Ishikawa (cell line): Measurements from ENCODE around the gene NDUFS1.

Experiments used
- FOXM1 ChIP-seq: IDR thresholded peaks from 2 replicates; pipeline ENCODE4 v1.6.1; 2012; ENCODE audit warnings: low read depth, borderline replicate concordance
- TAF1 ChIP-seq: IDR thresholded peaks from 2 replicates; pipeline ENCODE4 v1.6.1; 2012; ENCODE audit warnings: low read depth, mild to moderate bottlenecking
- ZBTB7A ChIP-seq: IDR thresholded peaks from 2 replicates; pipeline ENCODE4 v1.6.1; 2012; ENCODE audit warnings: low read depth
- TF ChIP-seq, protein P1 (sequence below): IDR thresholded peaks from 2 replicates; pipeline ENCODE4 v1.6.1; 2012; ENCODE audit warnings: low read depth, mild to moderate bottlenecking

GRCh38 chr2:206115026-206115578, 44.1 kb downstream of the NDUFS1 start:
- no peak for TF ChIP-seq FOXM1
- TF ChIP-seq, protein P1, sequence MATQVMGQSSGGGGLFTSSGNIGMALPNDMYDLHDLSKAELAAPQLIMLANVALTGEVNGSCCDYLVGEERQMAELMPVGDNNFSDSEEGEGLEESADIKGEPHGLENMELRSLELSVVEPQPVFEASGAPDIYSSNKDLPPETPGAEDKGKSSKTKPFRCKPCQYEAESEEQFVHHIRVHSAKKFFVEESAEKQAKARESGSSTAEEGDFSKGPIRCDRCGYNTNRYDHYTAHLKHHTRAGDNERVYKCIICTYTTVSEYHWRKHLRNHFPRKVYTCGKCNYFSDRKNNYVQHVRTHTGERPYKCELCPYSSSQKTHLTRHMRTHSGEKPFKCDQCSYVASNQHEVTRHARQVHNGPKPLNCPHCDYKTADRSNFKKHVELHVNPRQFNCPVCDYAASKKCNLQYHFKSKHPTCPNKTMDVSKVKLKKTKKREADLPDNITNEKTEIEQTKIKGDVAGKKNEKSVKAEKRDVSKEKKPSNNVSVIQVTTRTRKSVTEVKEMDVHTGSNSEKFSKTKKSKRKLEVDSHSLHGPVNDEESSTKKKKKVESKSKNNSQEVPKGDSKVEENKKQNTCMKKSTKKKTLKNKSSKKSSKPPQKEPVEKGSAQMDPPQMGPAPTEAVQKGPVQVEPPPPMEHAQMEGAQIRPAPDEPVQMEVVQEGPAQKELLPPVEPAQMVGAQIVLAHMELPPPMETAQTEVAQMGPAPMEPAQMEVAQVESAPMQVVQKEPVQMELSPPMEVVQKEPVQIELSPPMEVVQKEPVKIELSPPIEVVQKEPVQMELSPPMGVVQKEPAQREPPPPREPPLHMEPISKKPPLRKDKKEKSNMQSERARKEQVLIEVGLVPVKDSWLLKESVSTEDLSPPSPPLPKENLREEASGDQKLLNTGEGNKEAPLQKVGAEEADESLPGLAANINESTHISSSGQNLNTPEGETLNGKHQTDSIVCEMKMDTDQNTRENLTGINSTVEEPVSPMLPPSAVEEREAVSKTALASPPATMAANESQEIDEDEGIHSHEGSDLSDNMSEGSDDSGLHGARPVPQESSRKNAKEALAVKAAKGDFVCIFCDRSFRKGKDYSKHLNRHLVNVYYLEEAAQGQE = no peak
- TF ChIP-seq TAF1 = no peak
- no peak for TF ChIP-seq ZBTB7A
